HG02571 (cell line): ENCODE measurements around the gene CLEC7A.

ENCODE experiments used
- ATAC-seq: cut with Tn5 transposase; IDR thresholded peaks from one replicate; pipeline ENCODE4 v1.9.1; 2021; ENCODE audit warnings: mild to moderate bottlenecking, moderate library complexity; ENCODE audit not compliant: unreplicated experiment

The CLEC7A gene

DNA sequence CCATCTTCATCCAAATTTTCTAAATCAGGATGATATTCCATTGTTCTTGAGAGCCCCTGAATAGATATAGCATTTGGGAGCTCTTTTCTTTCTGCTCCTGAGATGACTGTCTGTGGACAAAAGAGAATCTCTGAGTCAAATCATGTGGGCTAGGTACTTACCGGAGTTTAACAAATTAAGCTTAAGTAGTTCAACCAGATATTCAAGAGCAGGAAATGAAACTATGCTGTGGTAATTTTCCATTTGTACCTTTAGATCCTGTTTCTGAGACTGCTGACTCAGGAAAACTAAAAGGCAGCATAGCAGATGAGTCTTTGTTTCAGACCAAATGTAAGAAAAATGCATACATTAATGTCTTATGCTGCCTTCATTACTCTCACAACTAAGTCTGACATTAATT is at the start of gene CLEC7A:
TSS of gene CLEC7A (minus strand) at position 158 of the 400 bp plus-strand sequence. CDS start at position 41, 117 bp downstream.
- peak; percentile 90 for ATAC-seq

DNA sequence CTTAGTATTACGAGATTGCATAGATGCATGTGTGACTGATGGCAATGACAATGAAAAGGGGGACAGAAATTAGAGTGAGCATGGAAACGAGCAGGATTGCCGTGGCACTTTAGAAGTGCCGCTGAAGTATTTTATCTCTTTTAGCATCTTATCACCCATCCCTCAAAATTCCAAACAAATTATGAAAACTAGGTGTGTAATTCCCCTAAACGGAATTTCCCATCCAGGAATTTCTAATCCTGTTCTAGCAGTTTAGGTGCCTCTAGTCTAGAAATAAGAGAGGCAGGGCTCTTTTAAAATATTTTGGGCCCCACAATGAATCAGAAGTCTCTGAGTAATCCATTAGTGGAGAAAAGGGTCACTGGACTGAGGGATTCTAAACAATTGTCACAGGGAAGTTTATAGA is 49.8 kb upstream of the CLEC7A start:
- no peak for ATAC-seq

DNA sequence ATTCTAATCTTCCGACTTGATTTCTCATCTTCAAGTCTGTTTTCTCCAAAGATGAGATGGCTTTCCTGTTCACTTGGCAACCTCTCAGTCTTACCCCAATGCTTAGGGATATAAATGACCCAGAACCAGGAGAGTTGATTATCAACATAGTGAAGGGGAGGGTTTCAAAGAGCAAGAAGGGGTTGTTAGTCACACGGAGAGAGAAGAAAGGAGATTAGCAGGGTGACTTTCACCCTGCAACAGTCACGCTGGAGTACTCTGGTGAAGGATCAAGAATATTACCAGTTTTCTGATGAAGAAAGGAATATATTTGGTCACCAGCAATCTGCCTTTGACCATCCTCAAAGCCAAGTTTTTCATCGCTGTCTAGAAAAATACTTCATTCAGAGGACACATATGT is 48.8 kb upstream of the CLEC7A start, which contains the start of gene TMEM52B:
TSS of gene TMEM52B (plus strand) at position 212 of the 400 bp plus-strand sequence. CDS start 543 bp downstream, outside the sequence.
- ATAC-seq, result no peak

DNA sequence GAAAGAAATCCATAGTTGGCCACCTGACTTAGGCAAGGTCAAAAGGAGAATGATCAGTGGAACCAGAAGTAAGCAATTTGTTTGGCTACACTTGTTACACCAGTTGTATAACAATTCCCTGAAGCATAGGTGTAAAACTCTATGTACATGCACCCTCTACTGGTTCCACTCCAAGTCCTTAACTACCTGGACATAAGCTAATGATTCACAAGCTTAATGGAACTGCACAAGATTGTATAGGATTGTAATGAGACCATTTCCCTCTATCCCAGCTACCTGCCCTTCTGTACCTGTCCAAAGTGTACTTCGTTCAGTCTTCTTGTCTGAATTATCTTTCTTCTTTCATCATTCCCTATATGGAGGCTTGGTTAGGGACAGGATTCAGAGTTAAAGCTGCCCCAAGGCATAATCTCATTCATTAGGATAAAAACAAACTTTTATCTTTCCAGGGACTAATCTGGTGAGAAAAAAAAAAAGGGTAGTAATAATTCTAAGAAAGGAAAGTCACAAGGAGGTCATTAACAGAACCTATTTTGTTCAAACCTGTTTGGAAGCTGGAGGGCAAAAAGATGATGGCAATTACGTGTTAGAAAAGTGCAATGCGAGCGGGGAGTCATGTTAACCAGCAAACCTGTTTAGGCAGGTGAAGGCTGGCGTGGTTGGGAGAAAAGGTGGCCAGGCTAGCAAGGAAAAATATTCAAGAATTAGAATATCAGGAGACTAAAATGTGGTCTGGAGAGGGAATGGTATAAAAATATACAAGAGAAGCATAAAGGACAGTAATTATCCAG is 46.0 kb upstream of the CLEC7A start:
- ATAC-seq, result no peak

DNA sequence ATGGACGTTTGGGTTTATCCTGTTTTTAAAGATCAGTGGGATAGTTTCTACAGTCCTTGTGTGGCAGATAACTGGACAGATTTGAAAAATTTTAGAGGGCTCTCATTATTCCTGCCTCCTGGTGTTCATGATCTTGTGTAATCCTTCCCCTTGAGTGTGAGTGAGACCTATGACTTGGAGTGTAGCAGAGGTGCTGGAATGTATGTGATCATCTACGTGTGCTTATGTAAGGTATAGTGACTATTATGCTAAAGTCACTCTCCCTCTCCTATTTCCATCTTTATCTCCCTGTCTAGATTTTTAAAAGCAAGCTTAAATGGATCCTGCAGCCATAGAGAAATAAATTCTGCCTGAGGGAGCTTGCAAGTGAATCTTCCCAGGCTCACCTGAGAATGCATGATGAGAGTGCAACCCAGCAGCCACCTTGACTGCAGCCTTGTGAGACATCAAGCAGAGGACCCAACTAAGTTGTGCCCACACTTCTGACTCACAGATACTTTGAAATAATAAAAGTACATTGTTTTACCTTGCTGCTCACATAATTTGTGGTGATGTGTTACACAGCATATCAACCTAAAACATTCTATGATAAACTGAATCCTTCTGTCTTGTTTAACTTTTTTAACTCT is 45.1 kb upstream of the CLEC7A start:
- no peak for ATAC-seq

DNA sequence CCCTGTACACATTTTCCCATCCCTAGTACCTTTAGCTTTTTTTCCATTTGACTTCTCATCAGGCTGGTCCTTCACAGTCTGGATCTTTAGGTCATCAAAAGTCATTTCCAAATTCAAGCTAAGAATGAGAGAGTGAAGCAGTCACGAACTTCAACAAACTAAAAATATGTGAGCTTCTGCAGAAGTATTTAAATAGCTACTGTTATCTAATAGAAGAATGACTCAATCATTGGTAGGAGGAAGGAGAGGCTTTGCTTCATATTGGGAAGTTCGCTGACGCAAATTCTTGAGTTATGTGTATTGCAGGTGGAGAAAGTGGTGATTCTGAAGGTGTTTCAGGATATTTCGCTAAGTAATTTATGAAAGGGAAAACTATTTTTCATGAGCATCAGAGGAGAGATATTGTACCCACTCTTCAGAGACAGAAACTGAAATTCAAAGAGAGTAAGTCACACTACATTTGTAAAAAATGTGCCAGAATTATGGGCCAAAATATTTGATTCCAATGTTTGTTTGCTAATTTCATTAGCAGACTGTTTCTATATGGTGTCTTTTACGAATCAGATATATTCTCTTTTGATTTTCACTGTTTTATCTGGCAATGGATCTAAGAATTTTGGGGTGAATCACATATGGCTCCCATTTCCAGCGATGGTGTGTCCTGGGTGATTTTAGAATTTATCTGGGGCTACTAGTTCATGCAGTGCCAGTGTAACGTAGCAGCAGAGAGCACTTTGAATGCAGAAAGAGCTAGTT is 42.2 kb upstream of the CLEC7A start, which contains the start of gene OLR1:
TSS of gene OLR1 (minus strand) at position 160 of the 756 bp plus-strand sequence. CDS start at position 105, 55 bp downstream.
- ATAC-seq, result no peak

DNA sequence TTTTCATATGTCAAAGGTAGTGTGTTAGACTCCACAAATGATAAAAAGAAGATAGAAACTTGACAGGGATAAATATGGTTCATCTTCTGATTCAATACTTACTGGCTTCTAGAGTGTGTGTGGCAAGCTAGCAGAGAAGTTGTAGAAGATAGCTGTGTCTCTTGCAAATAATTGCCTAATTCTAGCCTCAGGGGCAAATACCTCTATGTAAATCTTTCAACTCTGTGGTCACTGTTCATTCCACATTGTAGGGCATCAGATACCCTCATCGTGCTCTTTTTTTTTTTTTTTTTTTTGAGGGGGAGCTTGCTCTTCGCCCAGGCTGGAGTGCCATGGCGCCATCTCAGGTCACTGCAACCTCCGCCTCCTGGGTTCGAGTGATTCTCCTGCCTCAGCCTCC is 40.2 kb upstream of the CLEC7A start:
- no peak for ATAC-seq

DNA sequence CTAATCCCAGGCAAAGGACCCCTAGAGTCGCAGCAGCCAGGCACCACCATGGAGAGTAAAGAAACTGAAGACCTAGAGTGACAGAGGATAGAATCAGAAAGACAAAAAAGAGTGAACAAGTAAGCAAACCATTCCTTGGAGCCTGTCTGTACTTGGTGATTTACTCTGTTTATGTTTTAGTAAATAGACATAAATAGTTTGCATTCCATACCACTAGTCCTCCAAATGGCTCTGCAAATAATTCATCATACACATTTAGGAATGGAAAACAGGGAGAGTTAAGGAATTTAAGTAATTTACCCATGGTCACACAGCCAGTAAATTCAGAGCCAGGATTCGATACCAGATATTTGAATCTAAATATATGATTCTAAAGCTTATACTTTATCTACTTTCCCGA is 39.1 kb upstream of the CLEC7A start:
- ATAC-seq, result no peak

DNA sequence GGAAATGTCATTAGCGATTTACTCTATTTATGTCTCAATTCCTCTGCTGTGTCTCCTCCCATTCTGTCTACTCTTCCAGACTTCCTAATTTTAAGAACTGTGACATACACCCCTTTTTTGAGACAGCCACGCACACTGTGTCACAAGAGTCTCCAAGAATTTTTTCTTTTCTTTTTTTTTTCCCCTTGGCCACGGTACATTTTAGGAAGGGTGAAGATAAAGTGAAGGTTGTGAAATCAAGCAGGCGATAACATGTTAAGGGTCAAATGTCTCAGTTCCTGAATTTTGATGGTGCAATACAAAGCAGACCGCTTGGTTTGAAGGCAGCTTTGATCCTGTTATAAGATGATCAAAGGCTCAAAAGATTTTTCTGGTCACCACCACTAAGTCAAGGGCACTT is 37.6 kb upstream of the CLEC7A start:
- no peak for ATAC-seq

DNA sequence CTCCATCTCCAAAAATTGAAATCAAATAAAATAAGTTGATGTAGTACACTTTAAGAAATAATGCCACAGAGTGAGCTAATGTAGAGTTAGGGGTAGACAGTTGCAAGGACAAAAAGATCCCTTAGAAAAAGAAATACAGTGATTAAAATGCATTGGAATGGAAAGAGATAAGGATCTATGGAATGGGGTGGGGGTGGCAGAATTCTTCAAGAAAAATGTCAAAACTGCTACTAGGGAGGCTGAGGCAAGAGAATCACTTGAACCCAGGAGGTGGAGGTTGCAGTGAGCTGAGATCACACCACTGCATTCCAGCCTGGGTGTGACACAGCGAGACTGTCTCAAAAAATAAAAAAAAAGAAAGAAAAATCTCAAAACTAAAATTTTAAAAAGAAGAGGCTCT is 35.4 kb upstream of the CLEC7A start:
- ATAC-seq, result no peak

DNA sequence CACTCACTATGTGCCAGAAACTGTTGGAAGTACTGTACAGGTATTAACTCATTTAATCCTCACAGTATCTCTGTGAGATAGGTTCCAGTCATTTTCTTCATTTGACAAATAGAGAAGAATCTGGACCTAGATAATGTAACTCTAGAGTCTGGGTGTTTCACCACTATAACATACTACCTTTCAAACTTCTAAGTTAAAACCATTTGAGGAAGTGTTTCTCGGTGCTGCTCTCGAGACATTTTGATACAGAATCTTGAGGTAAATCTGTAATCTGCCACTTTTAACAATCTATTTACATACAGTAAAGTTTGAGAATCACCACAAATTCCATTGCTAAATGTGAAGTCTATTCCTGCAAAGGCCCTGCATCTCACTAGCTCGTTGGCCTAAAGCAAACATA is 33.1 kb upstream of the CLEC7A start:
- no peak for ATAC-seq

DNA sequence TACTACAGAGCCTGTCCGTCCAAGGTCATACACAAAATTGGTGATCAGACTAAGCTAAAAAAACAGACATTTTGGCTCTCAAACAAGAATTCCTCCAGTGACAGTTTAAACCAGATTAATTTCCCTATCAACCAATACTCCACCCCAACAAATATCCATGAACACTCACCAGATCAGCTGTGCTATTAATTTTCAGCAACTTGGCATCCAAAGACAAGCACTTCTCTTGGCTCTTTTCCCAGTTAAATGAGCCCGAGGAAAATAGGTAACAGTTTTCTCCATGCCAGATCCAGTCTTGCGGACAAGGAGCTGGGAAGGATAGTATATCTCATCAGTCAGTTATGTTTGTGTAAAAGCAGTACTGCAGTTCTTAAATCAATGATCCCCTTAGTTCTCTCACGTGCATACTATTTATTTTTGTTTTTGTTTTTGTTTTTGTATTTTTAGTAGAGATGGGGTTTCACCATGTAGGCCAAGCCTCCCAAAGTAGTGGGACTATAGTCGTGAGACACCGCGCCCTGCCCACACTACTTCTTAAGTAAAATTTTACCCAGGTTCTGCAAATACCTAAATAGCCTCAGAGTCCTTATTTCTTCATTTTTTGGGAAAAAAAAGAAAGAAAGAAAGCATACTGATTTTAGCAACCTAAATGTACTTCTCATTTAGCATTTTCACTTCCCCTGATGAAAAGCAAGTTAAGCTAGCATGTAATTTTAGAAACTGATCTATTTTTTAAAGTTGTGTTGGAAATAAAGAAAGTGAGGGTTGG is 30.8 kb upstream of the CLEC7A start:
- no peak for ATAC-seq

DNA sequence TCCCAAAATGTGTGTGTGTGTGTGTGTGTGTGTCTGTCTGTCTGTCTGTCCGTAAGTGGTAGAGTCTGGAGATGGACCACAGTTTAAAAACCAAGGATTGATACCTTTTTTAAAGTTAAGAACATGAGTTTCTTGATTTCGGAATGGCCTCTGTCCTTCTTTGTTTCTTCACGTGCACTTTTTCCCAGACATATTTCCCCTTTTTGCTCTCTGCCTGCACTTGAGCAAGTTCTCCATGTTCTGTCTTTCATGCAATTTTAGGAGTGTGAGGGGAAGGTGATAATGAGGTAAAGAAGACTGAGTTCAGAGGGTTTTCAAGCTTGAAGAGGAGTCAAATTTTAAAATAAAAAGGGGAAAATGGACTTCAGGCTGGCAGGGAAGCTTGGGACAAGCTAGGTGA is 29.3 kb upstream of the CLEC7A start:
- no peak for ATAC-seq

DNA sequence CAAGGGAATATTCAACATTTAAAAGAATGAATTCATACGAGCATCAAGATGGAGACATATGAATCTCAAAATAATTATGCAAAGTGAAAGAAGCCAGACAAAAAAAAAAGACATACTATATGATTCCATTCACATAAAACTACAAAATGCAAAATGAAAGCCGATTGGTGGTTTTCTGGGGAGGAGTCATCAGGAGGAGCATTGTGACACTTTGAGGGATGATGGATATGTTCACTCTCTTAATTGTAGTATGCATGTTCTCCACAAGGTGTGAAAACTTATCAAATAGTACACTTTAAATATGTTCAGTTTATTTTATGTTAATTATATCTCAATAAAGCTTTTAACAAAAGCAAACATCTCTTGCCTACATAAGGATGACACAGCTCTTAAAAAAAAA is 28.4 kb upstream of the CLEC7A start:
- ATAC-seq, result no peak

DNA sequence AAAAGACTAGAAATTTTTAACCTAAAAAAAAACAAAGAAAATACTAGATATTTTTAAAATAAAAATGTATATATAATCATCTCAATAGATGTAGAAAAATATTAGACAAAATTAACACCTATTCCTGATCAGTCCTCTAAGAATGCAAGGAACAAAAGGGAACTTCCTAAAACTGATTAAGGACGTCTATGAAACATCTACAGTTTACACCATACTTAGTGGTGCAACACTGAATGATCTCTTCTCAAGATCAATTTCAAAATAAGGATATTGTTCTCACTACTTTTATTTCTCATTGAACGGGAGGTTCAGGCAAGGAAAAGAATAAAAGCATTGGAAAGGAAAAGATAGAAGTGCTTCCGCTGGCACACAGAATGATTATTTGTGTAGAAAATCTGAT is 26.0 kb upstream of the CLEC7A start:
- ATAC-seq, result no peak

DNA sequence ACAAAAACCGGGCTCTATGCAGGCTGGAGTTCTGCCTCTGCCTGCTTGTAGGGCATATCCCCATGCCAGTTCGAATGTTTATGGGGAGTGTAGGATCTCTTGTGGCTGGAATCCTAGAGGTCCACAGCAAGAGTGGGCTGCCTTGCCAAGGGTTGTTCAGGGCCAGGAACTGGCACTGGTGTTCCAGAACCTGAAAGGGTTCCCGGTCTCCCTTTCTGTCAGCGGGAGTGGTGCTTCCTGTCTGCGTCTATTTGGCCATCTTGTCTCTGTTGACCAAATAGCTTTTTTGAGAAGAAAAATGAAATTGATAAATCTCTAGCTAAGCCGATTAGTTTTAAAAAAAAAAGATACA is 24.1 kb upstream of the CLEC7A start:
- ATAC-seq, result no peak

DNA sequence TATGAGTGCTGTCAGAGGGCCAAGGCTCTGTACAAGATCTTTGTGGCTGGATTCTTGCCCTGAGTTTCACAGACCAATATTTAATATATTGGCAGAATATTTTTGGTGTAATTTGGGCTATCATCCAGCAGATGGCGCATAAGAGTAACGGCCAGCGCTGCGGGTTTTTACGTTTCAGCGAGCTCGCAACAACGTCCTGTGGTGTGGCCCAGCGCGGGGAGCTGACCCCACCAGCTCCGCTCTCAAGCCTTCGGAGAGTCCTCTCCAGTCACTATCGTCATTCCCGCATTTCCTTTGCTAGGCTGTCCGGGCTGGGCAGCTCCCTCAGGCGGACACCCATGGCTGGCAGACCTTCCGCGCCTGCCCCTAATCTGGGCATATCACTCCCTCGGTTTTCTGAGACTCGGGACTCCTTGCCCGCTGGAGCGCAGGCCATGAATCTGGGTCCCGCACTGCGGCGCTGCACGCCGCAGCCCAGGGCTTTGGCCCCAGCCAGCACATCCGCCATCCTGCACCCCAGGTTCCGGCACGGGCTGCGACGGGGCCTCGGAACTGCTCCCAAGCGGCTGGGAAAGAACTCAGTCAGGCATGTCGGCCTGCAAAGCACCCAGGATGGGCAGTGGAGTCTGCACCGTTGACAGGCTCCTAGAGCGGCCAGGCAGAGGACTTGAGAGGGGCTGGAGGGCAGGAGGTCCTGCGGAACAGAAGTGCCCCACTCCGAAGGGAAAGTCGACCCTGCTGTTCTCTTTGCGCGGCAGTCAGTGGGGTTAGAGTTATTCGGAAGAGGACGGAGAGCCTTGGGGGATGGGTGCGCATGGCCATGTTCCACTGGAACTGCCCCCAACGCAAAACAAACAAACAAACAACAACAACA is 23.5 kb upstream of the CLEC7A start:
- peak; percentile 59 for ATAC-seq

DNA sequence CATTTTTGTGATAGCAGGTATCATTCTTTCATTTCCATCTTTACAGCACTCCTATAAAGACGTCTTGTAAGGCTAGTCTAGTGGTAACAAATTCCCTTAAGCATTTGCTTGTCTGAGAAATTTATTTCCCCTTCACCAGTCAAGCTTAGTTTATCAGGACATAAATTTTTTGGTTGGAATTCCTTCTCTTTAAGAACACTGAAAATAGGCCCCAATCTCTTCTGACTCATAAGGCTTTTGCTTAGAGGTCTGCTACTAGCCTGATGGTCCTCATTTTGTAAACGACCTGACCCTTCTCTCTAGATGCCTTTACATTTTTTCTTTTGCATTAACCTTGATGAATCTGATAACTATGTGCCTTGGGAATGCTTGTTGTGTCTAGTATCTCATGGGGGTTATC is 21.6 kb upstream of the CLEC7A start:
- ATAC-seq, result no peak

DNA sequence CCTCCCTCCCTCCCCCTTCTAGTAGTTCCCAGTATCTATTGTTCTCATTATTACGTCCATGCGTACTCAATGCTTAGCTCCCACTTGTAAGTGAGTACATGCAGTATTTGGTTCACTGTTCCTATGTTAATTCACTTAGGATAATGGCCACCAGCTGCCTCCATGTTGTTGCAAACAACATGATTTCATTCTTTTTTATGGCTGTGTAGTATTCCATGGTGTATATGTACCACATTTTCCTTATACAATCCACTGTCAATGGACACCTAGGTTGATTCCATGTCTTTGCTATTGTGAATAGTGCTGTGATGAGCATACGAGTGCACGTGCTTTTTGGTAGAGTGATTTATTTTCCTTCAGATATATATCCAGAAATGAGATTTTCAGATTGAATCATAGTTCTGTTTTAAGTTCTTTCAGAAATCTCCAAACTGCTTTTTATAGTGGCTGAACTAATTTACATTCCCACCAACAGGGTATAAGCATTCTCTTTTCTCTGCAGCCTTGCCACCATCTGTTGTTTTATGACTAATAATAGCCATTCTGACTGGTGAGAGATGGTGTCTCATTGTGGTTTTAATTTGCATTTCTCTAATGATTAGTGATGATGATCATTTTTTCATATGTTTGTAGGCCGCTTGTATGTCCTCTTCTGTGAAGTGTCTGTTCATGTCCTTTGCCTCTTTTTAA is 17.9 kb upstream of the CLEC7A start:
- peak; percentile 65 for ATAC-seq
